Esophagus muscularis mucosa (tissue), 4 donors: Measurements from ENCODE around the gene BBIP1.

ENCODE experiments used
- EP300 ChIP-seq: sonication (generic); formaldehyde crosslinking; IDR thresholded peaks from one replicate; pipeline ENCODE4 v1.6.1; 2017; ENCODE audit warnings: antibody characterized with exemption
- POLR2A ChIP-seq: fragments of 450-650 bp; IDR thresholded peaks from one replicate; pipeline ENCODE4 v1.6.1; 2017; ENCODE audit warnings: antibody characterized with exemption, moderate library complexity, mild to moderate bottlenecking, low read depth
- POLR2AphosphoS5 ChIP-seq, 2 donors: sonication (generic); formaldehyde crosslinking; IDR thresholded peaks; one replicate each; pipeline ENCODE4 v1.6.1; 2017; ENCODE audit warnings: antibody characterized with exemption in 2 of 2
- TF ChIP-seq, protein P1 (sequence below), 3 experiments: fragments of 200-600 bp in 2 of 3; fragments of 450-650 bp in 1 of 3; sonication (generic) in 2 of 3; IDR thresholded peaks; one replicate each; pipeline ENCODE4 v1.5.1; 2017 to 2019; ENCODE audit warnings: antibody characterized with exemption in 3 of 3, mild to moderate bottlenecking in 2 of 3, moderate library complexity in 1 of 3

DNA sequence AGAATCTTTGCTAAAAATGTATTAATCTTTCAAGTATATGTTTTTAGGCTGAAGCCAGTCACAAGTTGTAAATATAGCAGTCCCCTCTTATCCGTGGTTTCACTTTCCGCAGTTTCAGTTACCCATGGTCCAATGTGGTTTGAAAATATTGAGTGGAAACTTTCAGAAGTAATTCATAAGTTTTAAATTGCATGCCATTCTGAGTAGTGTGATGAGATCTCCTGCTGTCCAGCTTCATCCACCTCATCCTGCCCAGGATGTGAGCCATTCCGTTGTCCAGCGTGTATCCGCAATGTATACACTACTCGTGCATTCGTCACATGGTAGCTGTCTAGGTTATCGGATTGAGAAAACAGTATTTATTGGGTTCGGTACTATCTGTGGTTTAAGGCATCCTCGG is 35.1 kb downstream of the BBIP1 start:
- TF ChIP-seq, protein P1, sequence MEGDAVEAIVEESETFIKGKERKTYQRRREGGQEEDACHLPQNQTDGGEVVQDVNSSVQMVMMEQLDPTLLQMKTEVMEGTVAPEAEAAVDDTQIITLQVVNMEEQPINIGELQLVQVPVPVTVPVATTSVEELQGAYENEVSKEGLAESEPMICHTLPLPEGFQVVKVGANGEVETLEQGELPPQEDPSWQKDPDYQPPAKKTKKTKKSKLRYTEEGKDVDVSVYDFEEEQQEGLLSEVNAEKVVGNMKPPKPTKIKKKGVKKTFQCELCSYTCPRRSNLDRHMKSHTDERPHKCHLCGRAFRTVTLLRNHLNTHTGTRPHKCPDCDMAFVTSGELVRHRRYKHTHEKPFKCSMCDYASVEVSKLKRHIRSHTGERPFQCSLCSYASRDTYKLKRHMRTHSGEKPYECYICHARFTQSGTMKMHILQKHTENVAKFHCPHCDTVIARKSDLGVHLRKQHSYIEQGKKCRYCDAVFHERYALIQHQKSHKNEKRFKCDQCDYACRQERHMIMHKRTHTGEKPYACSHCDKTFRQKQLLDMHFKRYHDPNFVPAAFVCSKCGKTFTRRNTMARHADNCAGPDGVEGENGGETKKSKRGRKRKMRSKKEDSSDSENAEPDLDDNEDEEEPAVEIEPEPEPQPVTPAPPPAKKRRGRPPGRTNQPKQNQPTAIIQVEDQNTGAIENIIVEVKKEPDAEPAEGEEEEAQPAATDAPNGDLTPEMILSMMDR (IDR thresholded peaks at IDR 0.05): no peak
- TF ChIP-seq POLR2A (no peak), POLR2AphosphoS5 (IDR thresholded peaks at IDR 0.05) (no peak), EP300 (no peak)
